HCT116 (cell line): ENCODE data around the gene HS6ST3.

ENCODE experiments used
- CTCF ChIP-seq, 3 experiments: fragments of 200-600 bp in 1 of 3; sonication (generic) in 1 of 3; IDR thresholded peaks in 2 of 3; conservative IDR thresholded peaks in 1 of 3; 2 replicates each; pipeline ENCODE4 v1.5.1; 2012 to 2017; ENCODE audit warnings: low read depth in 2 of 3, low read length in 2 of 3, antibody characterized with exemption in 1 of 3, borderline replicate concordance in 1 of 3, control low read depth in 1 of 3, mild to moderate bottlenecking in 1 of 3, mixed read lengths in 1 of 3, mixed run types in 1 of 3, moderate library complexity in 1 of 3; ENCODE audit not compliant: insufficient read depth in 1 of 3
- ELF1 ChIP-seq: IDR thresholded peaks from 2 replicates; pipeline ENCODE4 v1.6.1; 2012; ENCODE audit warnings: low read depth, borderline replicate concordance
- EZH2 ChIP-seq: fragments of 200-600 bp; sonication (generic); IDR thresholded peaks from 2 replicates; pipeline ENCODE4 v1.6.1; 2017; ENCODE audit warnings: antibody characterized with exemption, mixed run types
- FOSL1 ChIP-seq: IDR thresholded peaks from 2 replicates; pipeline ENCODE4 v1.6.1; 2012; ENCODE audit warnings: low read depth
- JUND ChIP-seq: IDR thresholded peaks from 2 replicates; pipeline ENCODE4 v1.6.1; 2012
- MAX ChIP-seq: IDR thresholded peaks from 2 replicates; pipeline ENCODE4 v1.6.1; 2012
- POLR2A ChIP-seq: IDR thresholded peaks from 2 replicates; pipeline ENCODE4 v1.7.0; 2011; ENCODE audit warnings: borderline replicate concordance; ENCODE audit not compliant: insufficient read depth, insufficient read length; ENCODE audit errors: extremely low read depth
- POLR2AphosphoS5 ChIP-seq: IDR thresholded peaks from 2 replicates; pipeline ENCODE4 v1.6.1; 2011; ENCODE audit warnings: mild to moderate bottlenecking, low read depth, low read length, moderate library complexity
- RAD21 ChIP-seq: IDR thresholded peaks from 2 replicates; pipeline ENCODE4 v1.6.1; 2012; ENCODE audit warnings: low read depth, mild to moderate bottlenecking

DNA sequence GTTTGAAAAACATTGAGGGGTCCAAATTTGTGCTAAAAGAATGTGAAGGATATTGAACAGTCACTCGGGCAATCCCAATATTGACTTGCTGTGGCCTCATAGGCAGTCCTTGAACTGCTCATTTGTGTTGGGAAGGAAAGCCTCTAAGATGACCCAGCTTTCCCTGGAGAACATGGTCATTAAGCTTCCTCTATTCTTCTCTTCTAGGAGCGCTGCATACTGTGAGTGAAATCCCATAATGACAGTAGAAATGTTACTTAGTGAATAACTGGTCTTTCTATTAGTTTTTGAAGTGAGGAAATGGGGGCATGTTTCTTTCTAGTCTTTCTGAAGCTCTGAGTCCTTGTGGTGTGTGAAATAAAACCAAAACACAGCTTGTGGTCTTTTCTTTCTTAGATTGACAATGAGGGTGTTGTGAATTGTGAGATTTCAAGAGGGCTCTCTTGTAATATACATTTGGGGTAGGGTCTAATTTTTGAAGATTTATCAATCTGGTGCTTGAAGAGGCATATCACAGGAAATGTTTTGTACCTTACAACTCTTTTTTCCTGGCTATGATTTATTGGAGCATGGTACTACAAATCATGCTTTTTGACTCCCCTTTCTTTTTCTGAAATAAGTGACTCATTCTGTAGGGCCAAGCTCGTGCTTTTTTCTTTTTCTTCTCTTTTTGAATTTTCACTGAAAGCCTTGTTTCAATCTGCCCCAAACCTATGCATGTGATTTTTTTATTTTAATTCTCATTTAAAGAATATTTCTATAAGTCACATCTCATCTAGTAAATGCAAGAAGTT lies 653.6 kb downstream of the HS6ST3 start:
- TF ChIP-seq CTCF (IDR thresholded peaks at IDR 0.05 in 2 of 3, conservative IDR thresholded peaks at IDR 0.05 in 1 of 3; ENCODE audit: borderline replicate concordance in 1 of 3, insufficient read depth in 1 of 3, low read depth in 2 of 3, low read length in 2 of 3) (no peak), RAD21 (no peak), POLR2A (no peak), FOSL1 (no peak), EZH2 (no peak), POLR2AphosphoS5 (no peak), ELF1 (no peak), JUND (no peak), MAX (no peak)
